ENCODE results near the gene FOSL2. TPM values are rescaled to one million over a fixed set of nuclear protein-coding genes. Genes with fewer than 3 reads are reported as not detected.

The FOSL2 gene
- total RNA-seq, 2 donors from 2014 or later, result 66.6 to 140 TPM

- intact Hi-C loops (cut with DNase I), result no loop called here
- peak; percentile 85 for DNase-seq
- ATAC-seq, result peak; percentile 58 to 78
Measured at GRCh38 chr2:28355521-28356094, 37.0 kb upstream of the FOSL2 start.

DNA sequence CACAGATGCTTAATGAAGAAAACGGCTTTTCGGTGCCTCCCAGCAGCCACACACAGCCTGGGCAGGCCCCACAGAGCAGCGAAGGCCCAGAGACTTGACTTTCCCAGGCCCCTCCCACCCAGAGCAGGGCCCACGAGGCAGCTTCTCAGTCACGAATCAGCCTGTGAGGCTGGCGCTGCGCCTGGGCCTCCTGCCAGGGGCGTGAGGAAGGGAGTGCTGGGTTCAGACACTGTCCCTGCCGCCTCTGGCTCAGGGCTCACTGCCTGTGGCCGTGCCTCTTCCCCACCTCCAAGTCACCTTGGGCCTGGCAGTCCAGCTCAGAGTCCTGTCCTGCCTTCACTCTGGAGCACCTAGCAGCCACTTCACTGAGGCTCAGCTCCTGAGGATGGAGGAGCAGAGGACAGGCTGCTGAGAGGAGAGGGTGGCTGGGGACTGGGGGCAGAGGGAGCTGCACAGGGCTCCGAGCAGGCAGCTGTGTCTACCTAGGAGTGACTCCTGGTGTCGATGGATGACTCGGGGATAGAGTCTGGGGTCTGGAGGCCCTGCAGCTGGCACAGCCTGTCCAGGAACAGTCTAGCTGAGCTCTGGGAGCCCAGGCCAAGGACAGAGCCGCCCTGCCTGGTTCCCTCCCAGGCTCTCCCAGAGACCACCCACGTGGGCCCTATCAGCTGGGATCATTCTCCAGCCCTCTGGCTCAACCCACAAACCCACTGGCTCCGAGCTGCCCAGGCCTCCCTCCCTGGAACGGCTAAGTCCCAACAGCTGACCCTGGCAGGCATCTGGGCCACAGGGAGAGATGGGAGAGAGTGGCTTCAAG, 36.4 kb upstream of the FOSL2 start:
- DNase-seq, result peak; percentile 95
- peak; percentile 92 to 93 for ATAC-seq
- intact Hi-C loops (cut with DNase I), result no loop called here

- intact Hi-C loops (cut with DNase I), result no loop called here
- DNase-seq, result no peak
- no peak for ATAC-seq
Measured at GRCh38 chr2:28357055-28357454, 35.6 kb upstream of the FOSL2 start.

DNA sequence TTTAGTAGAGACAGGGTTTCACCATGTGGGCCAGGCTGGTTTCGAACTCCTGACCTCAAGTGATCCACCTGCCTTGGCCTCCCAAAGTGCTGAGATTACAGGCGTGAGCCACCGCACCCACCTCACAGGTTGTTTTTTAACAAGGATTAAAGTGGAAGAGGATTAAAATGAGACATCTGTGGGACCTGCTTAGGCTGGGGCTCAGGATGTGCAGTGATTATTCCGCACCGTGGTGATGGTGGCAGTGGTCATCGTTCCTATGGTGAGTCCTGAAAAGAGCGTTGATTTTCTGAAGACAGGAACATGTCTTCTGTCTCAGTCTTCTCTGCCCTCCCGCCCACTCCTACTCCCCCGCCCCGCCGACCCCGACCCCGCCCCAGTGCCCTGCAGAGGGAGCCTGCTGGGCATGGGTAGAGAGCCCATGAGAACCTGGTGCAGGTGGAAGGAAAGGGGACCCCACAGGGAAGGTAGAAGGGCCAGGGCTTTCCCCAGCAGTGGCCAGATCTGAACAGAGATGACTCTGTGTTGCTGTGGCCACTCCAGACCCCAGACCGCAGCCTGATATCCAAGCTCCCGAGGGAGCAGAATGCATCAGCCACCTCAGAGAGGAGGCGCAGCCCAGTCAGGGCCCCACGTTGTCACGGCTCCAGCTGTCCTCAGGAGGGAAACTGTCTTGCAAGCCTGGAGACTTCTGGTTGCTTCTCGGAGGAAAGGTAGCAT, 34.5 kb upstream of the FOSL2 start:
- DNase-seq, result no peak
- intact Hi-C loops (cut with DNase I), result no loop called here
- no peak for ATAC-seq

GRCh38 chr2:28358668-28359201, 33.9 kb upstream of the FOSL2 start:
- DNase-seq, result no peak
- intact Hi-C loops (cut with DNase I), result no loop called here
- no peak for ATAC-seq

GRCh38 chr2:28359222-28360057, 33.2 kb upstream of the FOSL2 start:
- ATAC-seq (no peak), DNase-seq (no peak)
- intact Hi-C loops (cut with DNase I), result no loop called here

- intact Hi-C loops (cut with DNase I), result no loop called here
- DNase-seq (no peak), ATAC-seq (no peak)
Measured at GRCh38 chr2:28360058-28360717, 32.5 kb upstream of the FOSL2 start.

DNA sequence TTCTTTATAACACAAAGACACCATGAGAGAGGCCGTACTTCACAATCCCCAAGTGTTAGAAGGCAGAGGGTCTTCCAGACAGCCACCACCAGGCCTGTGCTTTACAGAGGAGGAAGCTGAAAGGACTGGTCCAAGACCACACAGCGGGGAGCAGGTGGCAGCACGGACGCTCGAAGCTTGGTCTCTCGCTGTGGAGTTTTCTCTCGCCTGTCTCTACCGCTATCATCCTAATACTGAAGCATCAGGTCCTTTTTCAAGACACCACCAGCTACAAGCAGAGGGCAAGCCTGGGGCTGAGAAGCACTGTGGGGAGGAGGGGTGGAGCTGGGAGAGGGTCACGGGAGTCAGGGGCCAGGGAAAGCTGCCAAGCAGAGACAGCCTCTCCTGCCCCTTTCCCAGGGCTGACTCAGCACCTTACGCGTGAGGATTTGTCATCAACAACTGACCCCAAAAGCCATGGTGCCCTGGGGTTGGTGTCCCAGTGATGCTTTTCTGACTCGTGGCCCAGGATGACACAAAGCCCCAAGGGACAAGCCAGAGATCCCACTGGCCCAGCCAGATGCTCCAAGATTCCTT, 31.9 kb upstream of the FOSL2 start:
- ATAC-seq (no peak), DNase-seq (no peak)
- intact Hi-C loops (cut with DNase I), result no loop called here

DNA sequence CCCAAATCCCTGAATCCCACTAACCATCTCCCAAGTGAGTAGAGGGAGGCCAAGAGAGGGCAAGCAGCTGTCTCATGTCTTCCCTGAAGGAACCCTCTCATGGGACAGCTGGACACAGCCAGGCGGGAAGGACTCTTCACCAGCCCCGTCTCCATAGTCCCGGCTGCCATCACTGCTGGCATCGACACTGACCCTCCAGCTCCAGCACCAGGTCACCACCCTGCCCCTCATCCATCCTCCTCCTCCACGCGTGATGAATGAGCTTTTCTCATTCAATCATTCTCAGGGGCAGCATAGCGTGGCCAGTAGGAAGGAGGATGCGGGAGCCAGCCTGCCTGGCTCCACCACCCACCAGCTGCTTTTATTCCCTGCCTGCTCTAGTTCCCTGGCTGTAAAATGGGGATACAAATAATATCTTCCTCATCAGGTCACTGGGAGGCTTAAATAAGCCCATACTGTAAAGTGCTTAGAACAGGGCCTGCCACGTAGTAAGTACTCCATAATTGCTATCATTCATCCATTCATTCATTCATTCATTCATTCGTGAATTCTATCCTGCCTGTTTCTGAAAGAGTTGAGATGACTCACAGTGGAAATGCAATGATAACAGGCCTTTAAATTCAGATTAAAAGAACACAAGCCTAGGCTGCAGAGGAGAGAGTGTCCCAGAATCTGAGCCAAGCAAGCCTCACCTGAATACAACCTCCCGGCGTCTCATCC, 30.5 kb upstream of the FOSL2 start:
- ATAC-seq, result no peak
- intact Hi-C loops (cut with DNase I), result no loop called here
- DNase-seq, result no peak

- DNase-seq (no peak), ATAC-seq (no peak)
- intact Hi-C loops (cut with DNase I), result no loop called here
Measured at GRCh38 chr2:28362991-28363521, 29.6 kb upstream of the FOSL2 start.

GRCh38 chr2:28363686-28364280, 28.9 kb upstream of the FOSL2 start:
- ATAC-seq (no peak), DNase-seq (no peak)

DNA sequence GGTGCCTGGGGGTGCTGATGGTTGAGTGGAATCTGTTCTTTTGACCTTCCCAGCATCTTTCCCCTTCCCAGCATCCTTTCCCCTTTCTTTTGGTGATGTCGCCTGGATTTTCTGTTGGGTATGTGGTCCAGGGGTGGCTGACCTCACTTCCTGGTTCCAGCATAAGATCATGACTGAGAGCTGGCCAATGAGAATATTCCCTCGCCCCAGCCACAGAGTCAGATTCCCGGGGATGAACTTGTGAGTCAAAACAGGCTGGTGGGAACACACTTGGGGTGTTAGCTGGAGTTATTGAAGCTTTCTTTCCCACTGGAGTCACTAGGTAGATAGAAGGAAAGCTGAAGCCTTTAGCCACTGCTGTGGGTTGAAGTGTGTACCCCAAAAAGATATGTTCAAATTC, 28.0 kb upstream of the FOSL2 start:
- intact Hi-C loops (cut with DNase I), result no loop called here
- ATAC-seq (no peak), DNase-seq (no peak)

More at GRCh38 chr2:28363686-28364280, 28.9 kb upstream of the FOSL2 start:
- intact Hi-C loops (cut with DNase I), result no loop called here

- no peak for DNase-seq
- intact Hi-C loops (cut with DNase I), result no loop called here
- ATAC-seq, result no peak
Measured at GRCh38 chr2:28365158-28365557, 27.5 kb upstream of the FOSL2 start.

DNA sequence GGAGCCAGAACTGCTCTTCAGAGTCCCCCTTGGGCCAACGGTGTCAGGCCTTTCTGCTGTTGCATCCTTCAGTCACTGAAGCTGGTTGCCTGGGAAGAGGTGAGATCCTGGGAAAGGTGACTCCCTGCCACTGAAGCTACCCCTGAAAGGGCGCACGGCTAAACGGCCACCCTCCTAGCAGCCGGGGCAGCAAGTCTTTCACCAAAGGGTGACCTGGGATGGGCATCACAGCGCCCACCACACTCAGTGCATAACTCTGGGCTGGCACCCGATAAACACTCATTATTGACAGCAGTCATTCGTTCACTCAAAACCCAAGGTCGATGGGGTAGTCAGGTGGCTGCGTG, 26.5 kb upstream of the FOSL2 start:
- intact Hi-C loops (cut with DNase I), result no loop called here
- no peak for ATAC-seq
- DNase-seq, result no peak

DNA sequence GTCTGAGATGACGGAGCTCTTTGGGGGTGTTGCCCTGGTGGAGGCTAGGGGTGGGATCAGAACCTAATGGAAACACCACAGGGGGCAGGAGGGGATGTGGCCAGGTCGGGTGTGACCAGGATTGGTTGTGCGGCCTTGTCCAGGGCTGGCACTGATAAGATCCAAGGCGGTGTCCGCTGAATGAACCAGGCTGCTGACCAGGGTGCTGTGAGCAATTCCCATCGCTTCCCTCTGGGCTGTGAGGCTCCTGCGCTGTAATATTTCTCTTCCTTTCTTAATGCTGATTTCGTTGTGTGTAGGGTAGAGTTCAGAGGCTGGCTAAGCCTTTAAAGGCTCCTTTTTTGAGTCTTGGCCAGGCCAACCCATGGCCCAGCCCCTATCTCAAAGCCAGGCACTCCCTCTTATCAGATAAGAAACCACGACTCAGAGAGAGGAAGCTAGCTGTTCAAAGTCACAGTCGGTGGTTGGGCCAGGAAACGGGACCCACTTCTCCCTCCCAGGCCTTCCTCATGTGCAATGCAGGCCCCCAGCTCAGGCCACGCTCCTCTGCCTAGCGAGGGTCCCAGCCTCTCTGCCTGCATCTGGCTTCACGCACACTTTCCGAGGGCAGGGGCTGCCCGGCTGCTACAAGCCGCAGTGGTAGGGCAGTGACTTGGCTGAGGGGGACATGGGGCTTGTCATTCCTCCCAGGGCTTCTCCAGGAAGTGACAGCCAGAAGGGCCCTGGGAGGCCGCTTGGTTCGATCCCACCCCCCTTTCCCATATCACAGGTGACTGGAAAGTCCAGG, 26.0 kb upstream of the FOSL2 start:
- intact Hi-C loops (cut with DNase I), result no loop called here
- ATAC-seq (peak; percentile 62 to 67), DNase-seq (no peak)

GRCh38 chr2:28367667-28368356, 24.8 kb upstream of the FOSL2 start:
- intact Hi-C loops (cut with DNase I), result no loop called here
- ATAC-seq (no peak), DNase-seq (no peak)
